K562 (cell line): ENCODE measurements around the gene PITRM1. TPM values are rescaled to one million over a fixed set of nuclear protein-coding genes. Genes with fewer than 3 reads are reported as not detected.
A peak's percentile ranks its signal among the peaks of the same experiment; 100 is the strongest.

ENCODE experiments used
- E4F1 ChIP-seq: fragments of 250-450 bp; sonication (Bioruptor Pico); IDR thresholded peaks from 2 replicates; pipeline ENCODE4 v1.5.0; 2021; ENCODE audit warnings: mild to moderate bottlenecking, borderline replicate concordance
- ERF ChIP-seq: fragments of 450-650 bp; formaldehyde crosslinking; IDR thresholded peaks from 2 replicates; pipeline ENCODE4 v1.4.0; 2020; ENCODE audit warnings: mild to moderate bottlenecking, mixed read lengths
- MCM7 ChIP-seq, 2 experiments: fragments of 450-650 bp; IDR thresholded peaks; 2 replicates each; pipeline ENCODE4 v1.6.1; 2016 to 2018
- PHF21A ChIP-seq: fragments of 450-650 bp; IDR thresholded peaks from 2 replicates; pipeline ENCODE4 v1.6.1; 2017; ENCODE audit warnings: low read depth, borderline replicate concordance
- TRIM24 ChIP-seq, 2 experiments: fragments of 450-650 bp; IDR thresholded peaks; 2 replicates each; pipeline ENCODE4 v1.6.1; 2016
- polyA plus RNA-seq, 8 experiments: library from polyadenylated mRNA; depleted of rRNA in 4 of 8; stranded (reverse) in 5 of 8; unstranded in 3 of 8; fragments of >200 nt; fragmentation: Nextera tagmentation in 2 of 8; fragmentation: Illumina TruSeq in 1 of 8; extraction: Ambion mirVana in 2 of 8; extraction: Trizol in 1 of 8; gene quantifications; 2 replicates each; pipeline versions ENCODE4 v1.2.1 to v1.2.3, GENCODE V29; 2011 to 2014; ENCODE audit warnings: inconsistent platforms in 1 of 8, missing spikeins in 1 of 8
- total RNA-seq, 7 experiments: library from RNA; depleted of rRNA in 6 of 7; stranded (reverse); fragments of >200 nt in 6 of 7; fragmentation: Illumina TruSeq in 2 of 7; extraction: Trizol in 2 of 7; gene quantifications; 2 replicates each; pipeline versions ENCODE4 v1.2.1 to v1.2.3, GENCODE V29; 2011 to 2021; ENCODE audit warnings: low replicate concordance in 1 of 7
- TF ChIP-seq, protein P1 (sequence below), 2 experiments: fragments of 450-650 bp; IDR thresholded peaks; 2 replicates each; pipeline ENCODE4 v1.6.1; 2016; ENCODE audit warnings: mild to moderate bottlenecking in 2 of 2, borderline replicate concordance in 1 of 2, low read depth in 1 of 2, moderate library complexity in 1 of 2
- TF ChIP-seq, protein P2 (sequence below): fragments of 250-450 bp; sonication (Bioruptor Pico); IDR thresholded peaks from 2 replicates; pipeline ENCODE4 v1.9.0; 2021; ENCODE audit warnings: mild to moderate bottlenecking, inconsistent platforms

Gene PITRM1
- total and polyA plus RNA-seq, 9 of the 15 experiments (the other 6 are each of a cell fraction or from before 2014, with no cell fraction given): 21.1 to 70.4 (median 39.7) TPM

DNA sequence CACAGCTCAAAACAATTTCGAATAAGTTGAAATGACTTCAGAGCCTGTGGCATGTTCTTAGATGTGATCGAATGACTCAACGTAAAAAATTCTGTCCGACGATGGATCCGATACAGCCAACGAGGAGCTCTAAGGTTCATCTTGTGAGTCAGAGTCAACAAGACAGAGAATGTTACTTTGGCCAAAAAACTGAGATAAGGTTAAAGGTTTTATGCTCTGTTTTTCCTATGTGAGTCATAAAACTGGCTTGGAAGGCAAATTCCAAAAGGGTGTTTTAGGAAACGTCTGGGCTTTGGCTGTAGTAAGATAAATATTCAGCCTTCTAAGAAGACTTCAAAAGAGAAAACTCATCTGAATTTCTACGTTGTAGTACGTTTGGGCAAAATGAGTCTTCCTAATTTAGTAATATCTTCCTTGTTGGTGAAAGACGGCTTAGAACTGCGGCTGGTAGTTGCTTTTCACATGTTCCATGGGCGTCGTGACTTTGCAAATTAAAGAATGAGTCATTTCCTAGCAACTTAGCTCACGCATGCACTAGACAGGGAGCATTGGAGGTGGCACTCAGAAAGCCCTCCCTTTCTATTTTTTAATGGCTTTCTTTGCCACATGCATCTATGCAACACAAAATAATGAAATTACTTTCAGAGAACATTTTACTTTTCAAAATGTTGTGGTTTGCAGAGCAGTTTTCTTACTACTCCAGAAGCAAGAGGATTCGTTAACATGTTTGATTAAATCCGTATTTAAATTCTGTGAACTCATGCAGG, 77.0 kb downstream of the PITRM1 start (continued):
- TF ChIP-seq, protein P1, sequence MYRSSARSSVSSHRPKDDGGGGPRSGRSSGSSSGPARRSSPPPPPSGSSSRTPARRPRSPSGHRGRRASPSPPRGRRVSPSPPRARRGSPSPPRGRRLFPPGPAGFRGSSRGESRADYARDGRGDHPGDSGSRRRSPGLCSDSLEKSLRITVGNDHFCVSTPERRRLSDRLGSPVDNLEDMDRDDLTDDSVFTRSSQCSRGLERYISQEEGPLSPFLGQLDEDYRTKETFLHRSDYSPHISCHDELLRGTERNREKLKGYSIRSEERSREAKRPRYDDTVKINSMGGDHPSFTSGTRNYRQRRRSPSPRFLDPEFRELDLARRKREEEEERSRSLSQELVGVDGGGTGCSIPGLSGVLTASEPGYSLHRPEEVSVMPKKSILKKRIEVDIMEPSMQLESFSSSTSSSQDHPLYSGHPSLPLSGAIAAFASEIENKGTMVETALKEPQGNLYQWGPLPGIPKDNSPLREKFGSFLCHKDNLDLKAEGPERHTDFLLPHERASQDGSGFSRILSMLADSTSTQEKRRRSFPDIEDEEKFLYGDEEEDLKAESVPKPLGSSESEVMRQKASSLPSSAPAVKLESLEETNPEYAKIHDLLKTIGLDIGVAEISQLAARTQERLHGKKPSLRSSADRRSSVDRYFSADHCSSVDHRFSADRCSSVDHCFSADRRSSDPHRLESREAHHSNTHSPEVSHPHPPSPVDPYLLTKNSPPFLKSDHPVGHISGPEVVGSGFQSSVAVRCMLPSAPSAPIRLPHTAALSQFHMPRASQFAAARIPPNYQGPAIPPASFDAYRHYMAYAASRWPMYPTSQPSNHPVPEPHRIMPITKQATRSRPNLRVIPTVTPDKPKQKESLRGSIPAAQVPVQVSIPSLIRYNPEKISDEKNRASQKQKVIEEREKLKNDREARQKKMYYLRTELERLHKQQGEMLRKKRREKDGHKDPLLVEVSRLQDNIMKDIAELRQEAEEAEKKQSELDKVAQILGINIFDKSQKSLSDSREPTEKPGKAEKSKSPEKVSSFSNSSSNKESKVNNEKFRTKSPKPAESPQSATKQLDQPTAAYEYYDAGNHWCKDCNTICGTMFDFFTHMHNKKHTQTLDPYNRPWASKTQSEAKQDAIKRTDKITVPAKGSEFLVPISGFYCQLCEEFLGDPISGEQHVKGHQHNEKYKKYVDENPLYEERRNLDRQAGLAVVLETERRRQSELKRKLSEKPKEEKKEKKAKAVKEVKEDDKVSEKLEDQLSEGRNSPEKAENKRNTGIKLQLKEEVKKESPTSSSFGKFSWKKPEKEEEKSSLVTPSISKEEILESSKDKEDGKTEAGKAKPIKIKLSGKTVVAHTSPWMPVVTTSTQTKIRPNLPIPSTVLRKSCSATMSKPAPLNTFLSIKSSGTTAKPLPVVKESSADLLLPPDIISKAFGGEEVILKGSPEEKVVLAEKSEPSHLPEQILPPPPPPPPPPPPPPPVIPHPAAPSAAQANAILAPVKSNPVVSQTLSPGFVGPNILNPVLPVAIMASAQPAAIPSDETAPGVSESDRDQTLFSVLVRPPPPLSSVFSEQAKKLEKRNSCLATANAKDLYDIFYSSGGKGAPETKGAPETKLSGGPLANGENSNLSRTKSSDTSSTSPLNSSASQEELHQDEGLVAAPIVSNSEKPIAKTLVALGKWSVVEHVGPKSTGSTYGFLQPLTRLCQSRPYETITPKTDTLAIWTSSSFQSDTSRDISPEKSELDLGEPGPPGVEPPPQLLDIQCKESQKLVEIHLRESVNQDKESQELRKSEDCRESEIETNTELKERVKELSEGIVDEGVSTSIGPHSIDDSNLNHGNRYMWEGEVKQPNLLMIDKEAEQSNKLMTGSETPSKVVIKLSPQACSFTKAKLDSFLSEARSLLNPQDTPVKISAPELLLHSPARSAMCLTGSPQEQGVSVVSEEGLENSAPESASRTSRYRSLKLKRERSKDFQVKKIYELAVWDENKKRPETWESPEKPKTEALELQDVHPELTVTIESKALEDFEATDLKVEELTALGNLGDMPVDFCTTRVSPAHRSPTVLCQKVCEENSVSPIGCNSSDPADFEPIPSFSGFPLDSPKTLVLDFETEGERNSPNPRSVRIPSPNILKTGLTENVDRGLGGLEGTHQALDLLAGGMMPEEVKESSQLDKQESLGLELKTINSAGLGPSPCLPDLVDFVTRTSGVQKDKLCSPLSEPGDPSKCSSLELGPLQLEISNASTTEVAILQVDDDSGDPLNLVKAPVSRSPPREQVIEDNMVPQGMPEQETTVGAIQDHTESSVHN (IDR thresholded peaks at IDR 0.05; ENCODE audit: borderline replicate concordance in 1 of 2, low read depth in 1 of 2): peak in 1 of 2 experiments; percentile 84; a peak in 2 of 4 replicates
- TF ChIP-seq, protein P2, sequence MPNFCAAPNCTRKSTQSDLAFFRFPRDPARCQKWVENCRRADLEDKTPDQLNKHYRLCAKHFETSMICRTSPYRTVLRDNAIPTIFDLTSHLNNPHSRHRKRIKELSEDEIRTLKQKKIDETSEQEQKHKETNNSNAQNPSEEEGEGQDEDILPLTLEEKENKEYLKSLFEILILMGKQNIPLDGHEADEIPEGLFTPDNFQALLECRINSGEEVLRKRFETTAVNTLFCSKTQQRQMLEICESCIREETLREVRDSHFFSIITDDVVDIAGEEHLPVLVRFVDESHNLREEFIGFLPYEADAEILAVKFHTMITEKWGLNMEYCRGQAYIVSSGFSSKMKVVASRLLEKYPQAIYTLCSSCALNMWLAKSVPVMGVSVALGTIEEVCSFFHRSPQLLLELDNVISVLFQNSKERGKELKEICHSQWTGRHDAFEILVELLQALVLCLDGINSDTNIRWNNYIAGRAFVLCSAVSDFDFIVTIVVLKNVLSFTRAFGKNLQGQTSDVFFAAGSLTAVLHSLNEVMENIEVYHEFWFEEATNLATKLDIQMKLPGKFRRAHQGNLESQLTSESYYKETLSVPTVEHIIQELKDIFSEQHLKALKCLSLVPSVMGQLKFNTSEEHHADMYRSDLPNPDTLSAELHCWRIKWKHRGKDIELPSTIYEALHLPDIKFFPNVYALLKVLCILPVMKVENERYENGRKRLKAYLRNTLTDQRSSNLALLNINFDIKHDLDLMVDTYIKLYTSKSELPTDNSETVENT: no peak
- TF ChIP-seq ERF (no peak), TRIM24 (IDR thresholded peaks at IDR 0.05) (peak; percentile 24 to 46; a peak in 2 of 4 replicates), MCM7 (IDR thresholded peaks at IDR 0.05) (no peak), PHF21A (no peak), E4F1 (CRISPR knock-in tag) (no peak)
